H9 (cell line): ENCODE results near the gene TFPI. TPM values are rescaled to one million over a fixed set of nuclear protein-coding genes. Genes with fewer than 3 reads are reported as not detected.

Experiments used
- DNase-seq: peaks from one replicate; pipeline ENCODE4 v3.0.0-alpha.2; 2017
- H2AFZ ChIP-seq: one replicate; pipeline ENCODE4 v1.6.1; 2013; ENCODE audit warnings: mild to moderate bottlenecking, low read length, control low read depth, moderate library complexity
- H2AK5ac ChIP-seq: 2 replicates; pipeline ENCODE4 v1.6.1; 2013; ENCODE audit warnings: low read length, control low read depth, mixed read lengths; ENCODE audit not compliant: insufficient read length
- H2BK120ac ChIP-seq: one replicate; pipeline ENCODE4 v1.6.1; 2013; ENCODE audit warnings: low read depth, mild to moderate bottlenecking, low read length, control low read depth, inconsistent platforms; ENCODE audit not compliant: poor library complexity, severe bottlenecking
- H2BK12ac ChIP-seq: 2 replicates; pipeline ENCODE4 v1.6.1; 2013; ENCODE audit warnings: low read length, control low read depth, mixed read lengths, low read depth; ENCODE audit not compliant: insufficient read length
- H2BK15ac ChIP-seq: 2 replicates; pipeline ENCODE4 v1.6.1; 2013; ENCODE audit warnings: low read depth, low read length, control low read depth
- H2BK20ac ChIP-seq: one replicate; pipeline ENCODE4 v1.6.1; 2013; ENCODE audit warnings: low read depth, mild to moderate bottlenecking, low read length, control low read depth, inconsistent platforms; ENCODE audit not compliant: poor library complexity, severe bottlenecking
- H2BK5ac ChIP-seq: 2 replicates; pipeline ENCODE4 v1.6.1; 2013; ENCODE audit warnings: low read length, control low read depth, mixed read lengths; ENCODE audit not compliant: insufficient read length
- H3K14ac ChIP-seq: 2 replicates; pipeline ENCODE4 v1.6.1; 2013; ENCODE audit warnings: low read length, control low read depth; ENCODE audit not compliant: insufficient read depth
- H3K18ac ChIP-seq: 2 replicates; pipeline ENCODE4 v1.6.1; 2013; ENCODE audit warnings: low read depth, mild to moderate bottlenecking, mixed read lengths, low read length, control low read depth; ENCODE audit not compliant: insufficient read length
- H3K23ac ChIP-seq: 2 replicates; pipeline ENCODE4 v1.6.1; 2013; ENCODE audit warnings: low read length, control low read depth, mixed read lengths, low read depth; ENCODE audit not compliant: insufficient read length
- H3K23me2 ChIP-seq: 2 replicates; pipeline ENCODE4 v1.6.1; 2013; ENCODE audit warnings: low read depth, mild to moderate bottlenecking, mixed read lengths, low read length, control low read depth; ENCODE audit not compliant: insufficient read length, poor library complexity, severe bottlenecking
- H3K27ac ChIP-seq: 2 replicates; pipeline ENCODE4 v1.5.1; 2013; ENCODE audit warnings: low read length, control low read depth, mixed read lengths, low read depth; ENCODE audit not compliant: insufficient read length
- H3K27me3 ChIP-seq: 2 replicates; pipeline ENCODE4 v1.6.1; 2013; ENCODE audit warnings: low read length, control low read depth, inconsistent platforms; ENCODE audit not compliant: insufficient read depth
- H3K4ac ChIP-seq: 2 replicates; pipeline ENCODE4 v1.6.1; 2013; ENCODE audit warnings: low read depth, mild to moderate bottlenecking, control low read depth, inconsistent platforms, low read length, moderate library complexity
- H3K4me1 ChIP-seq: 2 replicates; pipeline ENCODE4 v1.6.1; 2013; ENCODE audit warnings: low read length, control low read depth, inconsistent platforms; ENCODE audit not compliant: insufficient read depth
- H3K4me2 ChIP-seq: 2 replicates; pipeline ENCODE4 v1.6.1; 2013; ENCODE audit warnings: low read length, control low read depth, mixed read lengths; ENCODE audit not compliant: insufficient read length, insufficient read depth
- H3K56ac ChIP-seq: 2 replicates; pipeline ENCODE4 v1.6.1; 2013; ENCODE audit warnings: low read depth, mild to moderate bottlenecking, mixed read lengths, low read length, control low read depth; ENCODE audit not compliant: insufficient read length
- H3K79me1 ChIP-seq: 2 replicates; pipeline ENCODE4 v1.6.1; 2013; ENCODE audit warnings: low read depth, mild to moderate bottlenecking, moderate library complexity, low read length, control low read depth, inconsistent platforms; ENCODE audit not compliant: insufficient read depth, poor library complexity, severe bottlenecking
- H3K79me2 ChIP-seq: 2 replicates; pipeline ENCODE4 v1.6.1; 2013; ENCODE audit warnings: low read length, control low read depth, inconsistent platforms; ENCODE audit not compliant: insufficient read depth
- H3K9ac ChIP-seq: 2 replicates; pipeline ENCODE4 v1.6.1; 2013; ENCODE audit warnings: low read length, control low read depth, mixed read lengths; ENCODE audit not compliant: insufficient read length; ENCODE audit errors: extremely low read depth
- H3K9me3 ChIP-seq: one replicate; pipeline ENCODE4 v1.6.1; 2013; ENCODE audit warnings: low read depth, low read length, inconsistent platforms; ENCODE audit not compliant: control insufficient read depth
- H3T11ph ChIP-seq: one replicate; pipeline ENCODE4 v1.6.1; 2013; ENCODE audit warnings: mild to moderate bottlenecking, low read length, control low read depth, inconsistent platforms
- H4K20me1 ChIP-seq: one replicate; pipeline ENCODE4 v1.6.1; 2013; ENCODE audit not compliant: control insufficient read depth, insufficient read length, insufficient read depth
- H4K5ac ChIP-seq: 2 replicates; pipeline ENCODE4 v1.6.1; 2013; ENCODE audit warnings: low read depth, mild to moderate bottlenecking, mixed read lengths, low read length, control low read depth; ENCODE audit not compliant: insufficient read length
- H4K8ac ChIP-seq: replicated peaks from 2 replicates; pipeline ENCODE4 v1.6.1; 2013; ENCODE audit warnings: low read length, control low read depth, mixed read lengths, low read depth; ENCODE audit not compliant: insufficient read length
- H4K91ac ChIP-seq: 2 replicates; pipeline ENCODE4 v1.6.1; 2013; ENCODE audit warnings: low read depth, mild to moderate bottlenecking, moderate library complexity, mixed read lengths, low read length, control low read depth; ENCODE audit not compliant: insufficient read length
- H3K27ac Mint-ChIP-seq, 3 experiments: 2 replicates in 2 of 3; 3 replicates in 1 of 3; pipeline ENCODE4 v1.8.0; 2020 to 2021; ENCODE audit warnings: mixed read lengths in 3 of 3, mild to moderate bottlenecking in 1 of 3, moderate library complexity in 1 of 3
- H3K27me3 Mint-ChIP-seq: 2 replicates; pipeline ENCODE4 v1.8.0; 2021; ENCODE audit warnings: low read depth, mild to moderate bottlenecking, moderate library complexity, mixed read lengths
- H3K36me3 Mint-ChIP-seq, 3 experiments: 2 replicates in 2 of 3; 3 replicates in 1 of 3; pipeline ENCODE4 v1.8.0; 2020 to 2021; ENCODE audit warnings: low read depth in 3 of 3, mixed read lengths in 3 of 3; ENCODE audit not compliant: insufficient read depth in 1 of 3
- H3K4me1 Mint-ChIP-seq, 2 experiments: 2 replicates each; pipeline ENCODE4 v1.8.0; 2020; ENCODE audit warnings: mixed read lengths in 2 of 2
- H3K4me3 Mint-ChIP-seq, 2 experiments: 2 replicates in 1 of 2; 3 replicates in 1 of 2; pipeline ENCODE4 v1.8.0; 2020 to 2021; ENCODE audit warnings: mild to moderate bottlenecking in 2 of 2, mixed read lengths in 2 of 2, moderate library complexity in 1 of 2
- H3K9me3 Mint-ChIP-seq, 2 experiments: 2 replicates in 1 of 2; 3 replicates in 1 of 2; pipeline ENCODE4 v1.8.0; 2020; ENCODE audit warnings: mild to moderate bottlenecking in 2 of 2, mixed read lengths in 2 of 2, moderate library complexity in 1 of 2
- WGBS: extraction: QIAGEN DNeasy Blood & Tissue Kit; methylation state at CpG from one replicate; pipeline ENCODE4 v1.1.7; 2013; ENCODE audit warnings: missing lambda C conversion rate, low lambda C conversion rate, mixed read lengths; ENCODE audit not compliant: insufficient read length; ENCODE audit errors: extremely low coverage; 5-methylcytosine and 5-hydroxymethylcytosine counted together
- total RNA-seq: library from RNA; stranded (reverse); gene quantifications from 2 replicates; pipeline ENCODE4 v1.2.1, GENCODE V29; 2021
- TF ChIP-seq, protein P1 (sequence below): fragments of 200-600 bp; sonication (generic); conservative IDR thresholded peaks from 3 replicates; pipeline ENCODE4 v1.8.0; 2021; ENCODE audit warnings: antibody characterized with exemption, mild to moderate bottlenecking

Gene TFPI
- total RNA-seq, 1 experiment from 2014 or later = 5.8 TPM

DNA sequence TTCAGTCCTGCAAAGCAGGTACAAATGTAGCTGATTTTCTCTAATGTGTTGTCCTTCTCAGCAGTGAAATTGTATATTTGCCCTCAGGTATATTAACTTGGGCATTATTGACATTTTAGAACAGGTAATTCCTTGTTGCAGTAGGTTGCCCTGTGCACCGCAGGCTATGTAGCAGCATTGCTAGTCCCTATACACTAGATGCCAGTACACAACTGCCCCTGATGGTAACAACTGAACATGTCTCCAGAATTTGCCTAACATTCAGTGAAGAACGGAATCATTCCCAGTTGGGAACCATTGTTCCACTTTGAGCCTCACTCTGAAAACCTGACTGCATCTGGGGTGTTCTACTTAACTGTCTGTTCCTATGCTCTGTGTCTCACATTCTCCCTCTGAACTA, 23.1 kb upstream of the TFPI start:
- Histone ChIP-seq H2BK15ac (no peak overlapping the region), H3K79me1 (no peaks in the 10 kb centered on the region), H3K56ac (no peak overlapping the region), H3K14ac (no peak overlapping the region), H3K4me1 (no peaks in the 10 kb centered on the region), H2BK120ac (no peak overlapping the region), H4K8ac (no peak overlapping the region), H3K4me2 (no peak overlapping the region), H2AK5ac (no peak overlapping the region), H3K9ac (no peak overlapping the region), H3K23me2 (no peaks in the 10 kb centered on the region), H4K20me1 (no peaks in the 10 kb centered on the region), H4K91ac (no peak overlapping the region), H3T11ph (no peak overlapping the region), H3K9me3 (no peaks in the 10 kb centered on the region), H2BK12ac (no peak overlapping the region), H2BK5ac (no peak overlapping the region), H2BK20ac (no peak overlapping the region), H2AFZ (no peak overlapping the region), H3K18ac (no peak overlapping the region), H3K23ac (no peak overlapping the region), H3K27ac (no peak overlapping the region), H3K79me2 (no peaks in the 10 kb centered on the region), H3K27me3 (no peaks in the 10 kb centered on the region), H3K4ac (no peak overlapping the region), H4K5ac (no peak overlapping the region)
- Mint-ChIP-seq H3K27ac (no peak overlapping the region), H3K36me3 (peaks cover 11 to 15% (median 14%) of the 10 kb centered on the region in 3 experiments), H3K4me3 (no peak overlapping the region), H3K4me1 (peaks cover 13 to 31% of the 10 kb centered on the region in 2 experiments), H3K27me3 (no peaks in the 10 kb centered on the region), H3K9me3 (peaks cover 12 to 14% of the 10 kb centered on the region in 2 experiments)
- WGBS = no CpG with 5 or more reads among the region's 2 CpGs
- DNase-seq = no peak
- TF ChIP-seq, protein P1, sequence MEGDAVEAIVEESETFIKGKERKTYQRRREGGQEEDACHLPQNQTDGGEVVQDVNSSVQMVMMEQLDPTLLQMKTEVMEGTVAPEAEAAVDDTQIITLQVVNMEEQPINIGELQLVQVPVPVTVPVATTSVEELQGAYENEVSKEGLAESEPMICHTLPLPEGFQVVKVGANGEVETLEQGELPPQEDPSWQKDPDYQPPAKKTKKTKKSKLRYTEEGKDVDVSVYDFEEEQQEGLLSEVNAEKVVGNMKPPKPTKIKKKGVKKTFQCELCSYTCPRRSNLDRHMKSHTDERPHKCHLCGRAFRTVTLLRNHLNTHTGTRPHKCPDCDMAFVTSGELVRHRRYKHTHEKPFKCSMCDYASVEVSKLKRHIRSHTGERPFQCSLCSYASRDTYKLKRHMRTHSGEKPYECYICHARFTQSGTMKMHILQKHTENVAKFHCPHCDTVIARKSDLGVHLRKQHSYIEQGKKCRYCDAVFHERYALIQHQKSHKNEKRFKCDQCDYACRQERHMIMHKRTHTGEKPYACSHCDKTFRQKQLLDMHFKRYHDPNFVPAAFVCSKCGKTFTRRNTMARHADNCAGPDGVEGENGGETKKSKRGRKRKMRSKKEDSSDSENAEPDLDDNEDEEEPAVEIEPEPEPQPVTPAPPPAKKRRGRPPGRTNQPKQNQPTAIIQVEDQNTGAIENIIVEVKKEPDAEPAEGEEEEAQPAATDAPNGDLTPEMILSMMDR = peak; percentile 45; the same call in 2 of the 3 replicates
